ENCODE data around the gene ROBO4.

- TF ChIP-seq SP1 (IDR thresholded peaks at IDR 0.05) (no peak), LEF1 (IDR thresholded peaks at IDR 0.05; ENCODE audit: borderline replicate concordance) (no peak), FOXK2 (IDR thresholded peaks at IDR 0.05) (no peak), FOXA1 (IDR thresholded peaks at IDR 0.05) (no peak), ZNF384 (IDR thresholded peaks at IDR 0.05) (no peak), FOXM1 (IDR thresholded peaks at IDR 0.05; ENCODE audit: borderline replicate concordance) (no peak), ELF4 (IDR thresholded peaks at IDR 0.05) (no peak), CTBP1 (IDR thresholded peaks at IDR 0.05; ENCODE audit: borderline replicate concordance) (no peak)
Observed at GRCh38 chr11:124946735-124947141, 49.1 kb upstream of the ROBO4 start.

Measured in HEK293T (cell line).